Measurements from ENCODE around the gene ZYX.
A peak's percentile ranks its signal among the peaks of the same experiment; 100 is the strongest.

Gene ZYX

GRCh38 chr7:143384148-143384547 lies 3.0 kb downstream of the ZYX start:
- peak overlapping the region in 4 of 5 donors; percentile 28 to 88 (median 60) for H3K4me3 ChIP-seq (ENCODE audit: low read depth in 1 of 5, low read length in 5 of 5)
- H3K27ac ChIP-seq (ENCODE audit: low read depth, low read length): peak overlapping the region; percentile 35
- H3K4me1 ChIP-seq (ENCODE audit: control insufficient read depth in 5 of 5, insufficient read depth in 5 of 5, low read length in 5 of 5): peaks cover 9 to 77% (median 63%) of the 10 kb centered on the region in 5 donors
- no peaks in the 10 kb centered on the region for H3K27me3 ChIP-seq (ENCODE audit: control insufficient read depth in 5 of 5, insufficient read depth in 4 of 5, low read length in 5 of 5)
- no peaks in the 10 kb centered on the region for H3K9me3 ChIP-seq (ENCODE audit: control insufficient read depth in 5 of 5, low read length in 5 of 5)
- H3K9ac ChIP-seq (ENCODE audit: low read length in 5 of 5): peak overlapping the region in 1 of 5 donors; percentile 5
- peaks cover 0 to 43% (median 20%) of the 10 kb centered on the region in 5 donors for H3K36me3 ChIP-seq (ENCODE audit: control insufficient read depth in 5 of 5, insufficient read depth in 5 of 5, low read length in 5 of 5)

- peaks cover 9 to 77% (median 55%) of the 10 kb centered on the region in 5 donors for H3K4me1 ChIP-seq (ENCODE audit: control insufficient read depth in 5 of 5, insufficient read depth in 5 of 5, low read length in 5 of 5)
- H3K36me3 ChIP-seq (ENCODE audit: control insufficient read depth in 5 of 5, insufficient read depth in 5 of 5, low read length in 5 of 5): peaks cover 0 to 51% (median 28%) of the 10 kb centered on the region in 5 donors
- H3K27ac ChIP-seq (ENCODE audit: low read depth, low read length): peak overlapping the region; percentile 35
- no peaks in the 10 kb centered on the region for H3K9me3 ChIP-seq (ENCODE audit: control insufficient read depth in 5 of 5, low read length in 5 of 5)
- H3K9ac ChIP-seq (ENCODE audit: low read length in 5 of 5): peak overlapping the region in 2 of 5 donors; percentile 16 to 25
- H3K27me3 ChIP-seq (ENCODE audit: control insufficient read depth in 5 of 5, insufficient read depth in 4 of 5, low read length in 5 of 5): no peaks in the 10 kb centered on the region
- H3K4me3 ChIP-seq (ENCODE audit: low read depth in 1 of 5, low read length in 5 of 5): peak overlapping the region; percentile 4 to 88 (median 34)
These were observed 3.8 kb downstream of the ZYX start for GRCh38 chr7:143384661-143385631.

- Histone ChIP-seq H3K9me3 (ENCODE audit: control insufficient read depth in 5 of 5, low read length in 5 of 5) (no peaks in the 10 kb centered on the region), H3K27ac (ENCODE audit: low read depth, low read length) (no peak overlapping the region), H3K9ac (ENCODE audit: low read length in 5 of 5) (no peak overlapping the region), H3K36me3 (ENCODE audit: control insufficient read depth in 5 of 5, insufficient read depth in 5 of 5, low read length in 5 of 5) (peaks cover 0 to 61% (median 38%) of the 10 kb centered on the region in 5 donors), H3K4me1 (ENCODE audit: control insufficient read depth in 5 of 5, insufficient read depth in 5 of 5, low read length in 5 of 5) (peaks cover 10 to 88% (median 61%) of the 10 kb centered on the region in 5 donors), H3K27me3 (ENCODE audit: control insufficient read depth in 5 of 5, insufficient read depth in 4 of 5, low read length in 5 of 5) (no peaks in the 10 kb centered on the region), H3K4me3 (ENCODE audit: low read depth in 1 of 5, low read length in 5 of 5) (peak overlapping the region; percentile 3 to 51 (median 34))
These were observed 5.0 kb downstream of the ZYX start for GRCh38 chr7:143385891-143386781.

GRCh38 chr7:143387156-143387975 lies 6.2 kb downstream of the ZYX start:
- H3K36me3 ChIP-seq (ENCODE audit: control insufficient read depth in 5 of 5, insufficient read depth in 5 of 5, low read length in 5 of 5): peaks cover 0 to 69% (median 44%) of the 10 kb centered on the region in 5 donors
- H3K9me3 ChIP-seq (ENCODE audit: control insufficient read depth in 5 of 5, low read length in 5 of 5): no peaks in the 10 kb centered on the region
- H3K27me3 ChIP-seq (ENCODE audit: control insufficient read depth in 5 of 5, insufficient read depth in 4 of 5, low read length in 5 of 5): no peaks in the 10 kb centered on the region
- H3K9ac ChIP-seq (ENCODE audit: low read length in 5 of 5): no peak overlapping the region
- H3K27ac ChIP-seq (ENCODE audit: low read depth, low read length): no peak overlapping the region
- H3K4me1 ChIP-seq (ENCODE audit: control insufficient read depth in 5 of 5, insufficient read depth in 5 of 5, low read length in 5 of 5): peaks cover 19 to 94% (median 65%) of the 10 kb centered on the region in 5 donors
- H3K4me3 ChIP-seq (ENCODE audit: low read depth in 1 of 5, low read length in 5 of 5): no peak overlapping the region

GRCh38 chr7:143388051-143388450 lies 6.9 kb downstream of the ZYX start:
- Histone ChIP-seq H3K9ac (ENCODE audit: low read length in 5 of 5) (no peak overlapping the region), H3K27ac (ENCODE audit: low read depth, low read length) (no peak overlapping the region), H3K36me3 (ENCODE audit: control insufficient read depth in 5 of 5, insufficient read depth in 5 of 5, low read length in 5 of 5) (peaks cover 0 to 62% (median 44%) of the 10 kb centered on the region in 5 donors), H3K4me3 (ENCODE audit: low read depth in 1 of 5, low read length in 5 of 5) (no peak overlapping the region), H3K4me1 (ENCODE audit: control insufficient read depth in 5 of 5, insufficient read depth in 5 of 5, low read length in 5 of 5) (peaks cover 23 to 94% (median 65%) of the 10 kb centered on the region in 5 donors), H3K9me3 (ENCODE audit: control insufficient read depth in 5 of 5, low read length in 5 of 5) (no peaks in the 10 kb centered on the region), H3K27me3 (ENCODE audit: control insufficient read depth in 5 of 5, insufficient read depth in 4 of 5, low read length in 5 of 5) (no peaks in the 10 kb centered on the region)

GRCh38 chr7:143388491-143389101 lies 7.5 kb downstream of the ZYX start:
- no peak overlapping the region for H3K4me3 ChIP-seq (ENCODE audit: low read depth in 1 of 5, low read length in 5 of 5)
- no peaks in the 10 kb centered on the region for H3K9me3 ChIP-seq (ENCODE audit: control insufficient read depth in 5 of 5, low read length in 5 of 5)
- H3K27me3 ChIP-seq (ENCODE audit: control insufficient read depth in 5 of 5, insufficient read depth in 4 of 5, low read length in 5 of 5): no peaks in the 10 kb centered on the region
- H3K9ac ChIP-seq (ENCODE audit: low read length in 5 of 5): no peak overlapping the region
- H3K27ac ChIP-seq (ENCODE audit: low read depth, low read length): no peak overlapping the region
- H3K36me3 ChIP-seq (ENCODE audit: control insufficient read depth in 5 of 5, insufficient read depth in 5 of 5, low read length in 5 of 5): peaks cover 0 to 60% (median 44%) of the 10 kb centered on the region in 5 donors
- peaks cover 23 to 94% (median 65%) of the 10 kb centered on the region in 5 donors for H3K4me1 ChIP-seq (ENCODE audit: control insufficient read depth in 5 of 5, insufficient read depth in 5 of 5, low read length in 5 of 5)

- Histone ChIP-seq H3K9me3 (ENCODE audit: control insufficient read depth in 5 of 5, low read length in 5 of 5) (no peaks in the 10 kb centered on the region), H3K9ac (ENCODE audit: low read length in 5 of 5) (no peak overlapping the region), H3K4me3 (ENCODE audit: low read depth in 1 of 5, low read length in 5 of 5) (no peak overlapping the region), H3K27ac (ENCODE audit: low read depth, low read length) (peak overlapping the region; percentile 96), H3K4me1 (ENCODE audit: control insufficient read depth in 5 of 5, insufficient read depth in 5 of 5, low read length in 5 of 5) (peaks cover 18 to 91% (median 59%) of the 10 kb centered on the region in 5 donors), H3K36me3 (ENCODE audit: control insufficient read depth in 5 of 5, insufficient read depth in 5 of 5, low read length in 5 of 5) (peaks cover 0 to 59% (median 44%) of the 10 kb centered on the region in 5 donors), H3K27me3 (ENCODE audit: control insufficient read depth in 5 of 5, insufficient read depth in 4 of 5, low read length in 5 of 5) (no peaks in the 10 kb centered on the region)
These were observed 8.4 kb downstream of the ZYX start for GRCh38 chr7:143389316-143390103.

GRCh38 chr7:143390104-143390772 lies 9.1 kb downstream of the ZYX start:
- Histone ChIP-seq H3K4me1 (ENCODE audit: control insufficient read depth in 5 of 5, insufficient read depth in 5 of 5, low read length in 5 of 5) (peaks cover 18 to 91% (median 58%) of the 10 kb centered on the region in 5 donors), H3K27me3 (ENCODE audit: control insufficient read depth in 5 of 5, insufficient read depth in 4 of 5, low read length in 5 of 5) (no peaks in the 10 kb centered on the region), H3K4me3 (ENCODE audit: low read depth in 1 of 5, low read length in 5 of 5) (no peak overlapping the region), H3K36me3 (ENCODE audit: control insufficient read depth in 5 of 5, insufficient read depth in 5 of 5, low read length in 5 of 5) (peaks cover 0 to 55% (median 42%) of the 10 kb centered on the region in 5 donors), H3K27ac (ENCODE audit: low read depth, low read length) (peak overlapping the region; percentile 96), H3K9ac (ENCODE audit: low read length in 5 of 5) (no peak overlapping the region), H3K9me3 (ENCODE audit: control insufficient read depth in 5 of 5, low read length in 5 of 5) (no peaks in the 10 kb centered on the region)

All from subcutaneous abdominal adipose tissue (tissue), 5 donors.